Activated T-helper 17 cell treated with anti-CD3 and anti-CD28 coated beads, Interleukin-2, amount 50 U/mL, for 72 hours (primary cell): ENCODE results near the gene OGG1. TPM values are rescaled to one million over a fixed set of nuclear protein-coding genes. Genes with fewer than 3 reads are reported as not detected.

Experiments
- ATAC-seq: fragments of 150-1000 bp; cut with Tn5 transposase; replicated peaks from 2 replicates; pipeline ENCODE4 v1.10.0; 2021; ENCODE audit warnings: mild to moderate bottlenecking, moderate library complexity
- H3K27ac Mint-ChIP-seq: one replicate; pipeline ENCODE4 v1.8.0; 2022; ENCODE audit warnings: mixed read lengths
- H3K27me3 Mint-ChIP-seq: one replicate; pipeline ENCODE4 v1.8.0; 2022; ENCODE audit warnings: mixed read lengths
- H3K36me3 Mint-ChIP-seq: one replicate; pipeline ENCODE4 v1.8.0; 2022; ENCODE audit warnings: low read depth, mild to moderate bottlenecking, mixed read lengths
- H3K4me1 Mint-ChIP-seq: one replicate; pipeline ENCODE4 v1.8.0; 2022; ENCODE audit warnings: mixed read lengths
- H3K4me3 Mint-ChIP-seq: one replicate; pipeline ENCODE4 v1.8.0; 2022; ENCODE audit warnings: mild to moderate bottlenecking, mixed read lengths
- H3K9me3 Mint-ChIP-seq: one replicate; pipeline ENCODE4 v1.8.0; 2022; ENCODE audit warnings: mixed read lengths
- total RNA-seq, 2 donors: library from RNA; stranded (reverse); gene quantifications; one replicate each; pipeline ENCODE4 v1.2.3, GENCODE V29; 2022

The OGG1 gene
- total RNA-seq, 2 donors from 2014 or later = 37.4 to 52.3 TPM

DNA sequence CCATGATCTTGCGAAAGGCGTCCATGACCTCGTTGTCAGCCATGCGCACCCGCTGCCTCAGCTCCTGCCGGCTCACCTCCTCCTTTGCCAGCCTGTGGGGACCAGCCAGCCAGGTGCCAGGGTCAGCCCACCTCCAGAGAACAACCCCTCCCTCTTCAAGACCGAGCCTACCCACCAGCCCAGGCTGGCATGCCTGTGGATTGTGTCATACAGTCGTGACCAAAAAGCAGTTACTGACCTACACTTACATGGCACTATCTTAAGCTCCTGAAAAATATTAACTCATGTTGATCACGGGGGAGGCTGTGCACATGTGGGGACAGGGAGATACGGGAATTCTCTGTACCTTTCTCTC, 30.7 kb downstream of the OGG1 start:
- no peak for ATAC-seq

DNA sequence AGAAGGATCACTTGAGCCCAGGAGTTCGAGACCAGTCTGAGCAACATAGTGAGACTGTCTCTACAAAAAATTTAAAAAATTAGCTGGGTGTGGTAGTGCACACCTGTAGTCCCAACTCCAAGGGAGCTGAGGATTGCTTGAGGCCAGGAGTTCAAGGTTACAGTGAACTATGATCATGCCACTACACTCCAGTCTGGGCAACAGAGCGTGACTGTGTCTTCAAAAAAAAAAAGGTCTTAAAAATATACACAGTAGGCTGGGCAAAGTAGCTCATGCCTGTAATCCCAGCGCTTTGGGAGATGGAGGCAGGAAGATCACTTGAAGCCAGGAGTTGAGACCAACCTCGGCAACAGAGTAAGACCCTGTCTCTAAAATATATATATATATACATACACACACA, 31.2 kb downstream of the OGG1 start:
- H3K27me3 Mint-ChIP-seq = no peaks in the 10 kb centered on the region
- H3K36me3 Mint-ChIP-seq = peaks cover 73% of the 10 kb centered on the region
- no peak for ATAC-seq
- peak overlapping the region; percentile 94 for H3K27ac Mint-ChIP-seq
- peak overlapping the region; percentile 87 for H3K4me3 Mint-ChIP-seq
- peaks cover 3% of the 10 kb centered on the region for H3K9me3 Mint-ChIP-seq
- peaks cover 37% of the 10 kb centered on the region for H3K4me1 Mint-ChIP-seq

More for the DNA sequence above, 30.7 kb downstream of the OGG1 start:
- Mint-ChIP-seq H3K4me3 (peak overlapping the region; percentile 87), H3K27me3 (no peaks in the 10 kb centered on the region), H3K27ac (peak overlapping the region; percentile 94), H3K36me3 (peaks cover 68% of the 10 kb centered on the region), H3K9me3 (peaks cover 3% of the 10 kb centered on the region), H3K4me1 (peaks cover 38% of the 10 kb centered on the region)

DNA sequence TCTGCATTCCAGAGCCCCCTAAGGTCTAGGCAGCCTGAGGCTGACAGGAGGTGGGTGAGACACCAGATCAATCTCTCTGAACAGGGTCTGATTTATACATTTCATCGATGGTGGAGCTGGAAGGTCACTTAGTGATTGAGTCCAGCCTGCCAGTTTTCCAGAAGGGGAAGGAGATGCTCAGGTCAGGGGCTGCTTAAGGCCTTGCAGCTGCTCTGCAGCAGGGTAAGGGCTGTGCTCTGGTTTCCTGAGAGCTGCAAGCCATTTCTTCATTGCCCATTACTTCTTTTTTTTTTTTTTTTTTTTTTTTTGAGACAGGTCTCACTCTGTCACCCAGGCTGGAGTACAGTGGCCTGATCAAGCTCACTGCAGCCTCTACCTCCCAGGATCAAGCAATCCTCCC, 31.8 kb downstream of the OGG1 start:
- no peaks in the 10 kb centered on the region for H3K27me3 Mint-ChIP-seq
- peak overlapping the region; percentile 19 for H3K27ac Mint-ChIP-seq
- no peak for ATAC-seq
- peaks cover 32% of the 10 kb centered on the region for H3K4me1 Mint-ChIP-seq
- H3K4me3 Mint-ChIP-seq = peak overlapping the region; percentile 87
- peaks cover 79% of the 10 kb centered on the region for H3K36me3 Mint-ChIP-seq
- peaks cover 3% of the 10 kb centered on the region for H3K9me3 Mint-ChIP-seq

DNA sequence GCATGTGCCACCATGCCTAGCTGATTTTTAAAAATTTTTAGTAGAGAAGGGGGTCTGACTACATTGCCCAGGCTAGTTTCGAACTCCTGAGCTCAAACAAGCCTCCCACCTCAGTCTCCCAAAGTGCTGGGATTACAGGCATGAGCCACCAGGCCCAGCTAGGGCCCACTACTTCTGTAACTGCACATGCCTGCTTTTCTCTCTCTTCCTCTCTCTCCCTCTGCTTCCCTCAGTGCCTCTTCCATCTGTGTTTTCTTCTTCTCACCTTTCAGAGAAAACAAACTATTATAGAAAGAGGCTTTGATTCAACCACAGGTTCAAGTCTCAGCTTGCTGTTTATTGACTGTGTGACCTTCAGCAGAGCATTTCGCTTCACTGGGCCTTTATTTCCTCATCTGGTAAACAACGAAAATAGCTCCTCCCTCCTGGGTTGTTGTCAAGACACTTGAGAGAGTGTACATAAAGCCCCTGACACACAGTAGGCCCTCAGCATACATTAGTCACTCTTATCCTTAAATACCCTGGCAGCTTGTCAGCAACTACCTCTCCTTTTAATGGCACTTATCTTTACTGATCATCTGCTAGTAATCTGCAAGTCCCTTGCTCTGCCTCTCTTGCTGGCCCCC, 32.3 kb downstream of the OGG1 start:
- Mint-ChIP-seq H3K36me3 (peaks cover 85% of the 10 kb centered on the region), H3K4me3 (peak overlapping the region; percentile 33), H3K27ac (peak overlapping the region; percentile 36), H3K4me1 (peaks cover 28% of the 10 kb centered on the region), H3K27me3 (no peaks in the 10 kb centered on the region), H3K9me3 (peaks cover 3% of the 10 kb centered on the region)
- ATAC-seq = no peak

DNA sequence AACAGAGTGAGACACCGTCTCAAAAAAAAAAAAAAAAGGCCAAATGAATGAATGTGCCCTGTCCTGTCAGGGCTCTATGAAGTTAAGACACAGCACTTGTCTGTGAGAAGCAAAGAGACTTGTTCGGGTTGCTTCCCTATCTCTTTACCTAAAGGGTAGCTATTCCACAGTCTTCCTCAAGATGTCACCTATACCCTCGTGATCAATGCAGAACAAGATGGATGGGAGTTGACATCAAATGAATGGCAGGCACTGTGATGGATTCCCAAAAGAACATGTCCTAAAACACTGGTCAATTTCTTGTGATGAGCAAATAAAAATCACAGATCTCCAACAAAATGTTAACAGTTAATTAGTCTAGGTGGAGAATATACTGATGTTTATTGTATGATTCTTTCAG, 33.0 kb downstream of the OGG1 start:
- H3K27ac Mint-ChIP-seq = no peak overlapping the region
- H3K36me3 Mint-ChIP-seq = peaks cover 92% of the 10 kb centered on the region
- peaks cover under 1% of the 10 kb centered on the region for H3K9me3 Mint-ChIP-seq
- no peak overlapping the region for H3K4me3 Mint-ChIP-seq
- ATAC-seq = no peak
- no peaks in the 10 kb centered on the region for H3K27me3 Mint-ChIP-seq
- H3K4me1 Mint-ChIP-seq = peaks cover 27% of the 10 kb centered on the region

DNA sequence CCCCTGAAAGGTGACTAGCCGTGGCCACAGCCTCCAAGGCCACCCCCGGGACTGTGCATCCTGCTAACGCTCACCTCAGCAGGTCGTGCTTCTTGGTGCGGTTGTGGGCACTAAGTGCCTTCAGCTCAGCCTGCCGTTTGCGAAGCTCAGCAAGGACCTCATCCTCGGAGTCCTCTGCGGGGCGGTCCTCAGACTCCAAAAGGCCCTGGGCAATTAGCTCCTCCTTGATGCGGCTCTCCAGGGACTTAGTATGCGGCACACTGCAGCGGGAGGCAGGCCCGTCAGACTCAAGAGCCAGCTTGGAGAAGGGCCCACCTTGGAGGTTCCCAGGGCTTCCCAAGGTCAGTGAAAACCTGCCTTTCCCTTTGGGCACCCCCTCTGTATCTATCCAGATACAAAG, 34.2 kb downstream of the OGG1 start:
- H3K4me3 Mint-ChIP-seq = no peak overlapping the region
- H3K27me3 Mint-ChIP-seq = no peaks in the 10 kb centered on the region
- peaks cover 19% of the 10 kb centered on the region for H3K4me1 Mint-ChIP-seq
- H3K36me3 Mint-ChIP-seq = peaks cover 97% of the 10 kb centered on the region
- no peaks in the 10 kb centered on the region for H3K9me3 Mint-ChIP-seq
- no peak for ATAC-seq
- no peak overlapping the region for H3K27ac Mint-ChIP-seq

DNA sequence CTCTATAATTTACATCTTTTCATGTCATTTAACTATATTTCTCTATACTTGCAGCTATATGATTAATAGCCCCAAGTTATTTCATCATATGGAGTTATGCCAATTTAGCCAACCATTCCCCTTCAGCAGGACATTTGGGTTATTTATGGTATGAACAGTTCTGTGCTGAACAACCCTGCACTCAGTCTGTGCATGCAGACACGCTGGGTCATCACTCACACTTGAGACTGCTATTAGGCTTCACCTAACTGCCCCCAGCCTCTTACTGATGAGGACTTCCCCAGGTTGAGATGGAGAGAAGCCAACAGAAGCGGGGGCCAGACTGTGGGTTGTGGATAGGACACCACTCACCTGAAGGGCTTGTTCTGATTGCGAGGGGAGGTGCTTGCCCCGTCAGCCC, 35.2 kb downstream of the OGG1 start:
- ATAC-seq = no peak
- H3K36me3 Mint-ChIP-seq = peaks cover 97% of the 10 kb centered on the region
- peaks cover 25% of the 10 kb centered on the region for H3K4me1 Mint-ChIP-seq
- H3K27ac Mint-ChIP-seq = no peak overlapping the region
- no peak overlapping the region for H3K4me3 Mint-ChIP-seq
- H3K9me3 Mint-ChIP-seq = no peaks in the 10 kb centered on the region
- H3K27me3 Mint-ChIP-seq = no peaks in the 10 kb centered on the region

DNA sequence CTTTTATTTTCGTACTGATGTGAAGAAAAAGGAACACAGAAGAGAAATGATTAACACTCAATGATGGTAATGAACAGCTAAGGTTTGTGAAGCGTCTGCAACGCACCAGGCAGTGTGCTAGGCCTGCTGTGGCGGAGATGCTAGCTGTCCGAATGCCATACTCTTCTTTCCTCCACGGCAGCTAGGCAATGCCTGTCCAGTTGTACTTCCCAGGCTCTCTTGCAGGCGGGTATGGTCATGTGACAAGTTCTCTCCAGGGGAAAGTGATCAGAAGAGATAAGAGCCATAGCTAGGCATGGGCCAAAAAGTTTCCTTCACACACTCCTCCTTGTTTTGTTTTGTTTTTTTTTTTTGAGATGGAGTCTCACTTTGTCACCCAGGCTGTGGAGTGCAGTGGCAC, 35.9 kb downstream of the OGG1 start:
- H3K36me3 Mint-ChIP-seq = peaks cover 97% of the 10 kb centered on the region
- H3K4me1 Mint-ChIP-seq = peaks cover 27% of the 10 kb centered on the region
- no peak overlapping the region for H3K4me3 Mint-ChIP-seq
- ATAC-seq = no peak
- no peaks in the 10 kb centered on the region for H3K27me3 Mint-ChIP-seq
- H3K27ac Mint-ChIP-seq = no peak overlapping the region
- H3K9me3 Mint-ChIP-seq = no peaks in the 10 kb centered on the region

DNA sequence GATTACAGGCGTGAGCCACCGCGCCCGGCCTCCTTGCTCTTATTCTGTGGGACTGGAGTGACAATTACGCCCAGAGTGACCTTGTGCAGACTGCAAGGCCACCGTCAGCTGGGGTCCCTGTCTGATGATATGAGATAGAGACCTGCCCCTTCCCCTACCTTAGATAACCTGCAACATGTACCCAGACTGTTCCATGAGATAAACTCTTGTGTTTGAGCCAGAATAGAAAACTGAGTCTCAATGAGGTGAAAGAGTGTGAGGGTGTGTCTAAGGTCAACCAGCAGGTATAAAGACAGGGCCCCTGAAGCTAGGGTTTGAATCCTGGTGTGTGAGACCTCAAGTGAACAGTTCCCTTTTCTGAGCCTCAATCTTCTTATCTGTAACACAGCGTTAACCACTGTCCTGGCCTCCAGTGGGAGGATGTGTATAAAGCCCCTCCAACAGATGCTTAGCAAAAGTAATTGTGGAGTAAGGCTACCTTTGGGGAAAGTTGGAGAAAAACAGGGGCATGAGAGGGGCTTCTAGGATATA, 36.5 kb downstream of the OGG1 start:
- no peak for ATAC-seq
- Mint-ChIP-seq H3K36me3 (peaks cover 97% of the 10 kb centered on the region), H3K27me3 (no peaks in the 10 kb centered on the region), H3K4me3 (no peak overlapping the region), H3K4me1 (peaks cover 28% of the 10 kb centered on the region), H3K27ac (peak overlapping the region; percentile 54), H3K9me3 (no peaks in the 10 kb centered on the region)

DNA sequence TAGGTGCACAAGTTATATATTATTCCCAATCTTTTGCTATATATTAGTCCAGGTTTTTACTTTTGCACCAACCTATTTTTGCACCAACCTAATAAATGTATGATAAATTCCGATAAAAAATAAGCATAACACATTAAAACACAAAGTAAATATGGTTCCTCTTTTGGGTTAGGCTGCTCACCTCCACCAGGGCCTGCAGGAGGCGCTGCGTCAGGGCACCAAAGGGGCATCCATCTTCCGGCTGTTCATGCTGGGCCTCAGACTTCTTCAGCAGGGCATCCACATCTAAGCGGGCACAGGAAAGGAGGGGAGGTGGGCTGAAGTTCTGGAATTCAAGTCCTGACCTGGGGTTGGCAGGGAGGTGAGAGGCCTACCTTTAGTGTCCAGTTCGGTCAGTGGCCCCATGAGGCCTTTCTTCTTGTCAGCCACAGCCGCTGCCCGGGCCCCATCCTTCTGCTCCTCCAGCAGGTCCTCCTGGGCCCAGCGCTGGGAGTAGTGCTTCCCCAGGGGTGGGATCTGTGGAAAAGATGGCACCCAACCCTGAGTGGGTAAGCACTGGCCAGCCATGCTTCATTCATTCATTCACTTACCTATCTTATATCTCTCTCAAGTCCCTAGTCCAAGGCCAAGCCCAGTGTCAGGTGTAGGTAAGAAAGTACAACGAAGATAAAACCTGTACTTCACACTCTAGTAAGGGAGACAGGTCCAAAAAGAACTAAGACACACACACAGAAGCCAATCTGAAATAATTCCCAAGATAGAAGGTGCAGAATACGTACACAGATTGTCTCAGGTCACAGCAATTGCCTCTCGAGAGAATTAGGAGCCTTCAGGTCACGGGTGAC, 37.3 kb downstream of the OGG1 start:
- no peaks in the 10 kb centered on the region for H3K9me3 Mint-ChIP-seq
- H3K4me3 Mint-ChIP-seq = peak overlapping the region; percentile 62
- no peak for ATAC-seq
- H3K27me3 Mint-ChIP-seq = no peaks in the 10 kb centered on the region
- H3K4me1 Mint-ChIP-seq = peaks cover 32% of the 10 kb centered on the region
- peaks cover 97% of the 10 kb centered on the region for H3K36me3 Mint-ChIP-seq
- peak overlapping the region; percentile 77 for H3K27ac Mint-ChIP-seq

DNA sequence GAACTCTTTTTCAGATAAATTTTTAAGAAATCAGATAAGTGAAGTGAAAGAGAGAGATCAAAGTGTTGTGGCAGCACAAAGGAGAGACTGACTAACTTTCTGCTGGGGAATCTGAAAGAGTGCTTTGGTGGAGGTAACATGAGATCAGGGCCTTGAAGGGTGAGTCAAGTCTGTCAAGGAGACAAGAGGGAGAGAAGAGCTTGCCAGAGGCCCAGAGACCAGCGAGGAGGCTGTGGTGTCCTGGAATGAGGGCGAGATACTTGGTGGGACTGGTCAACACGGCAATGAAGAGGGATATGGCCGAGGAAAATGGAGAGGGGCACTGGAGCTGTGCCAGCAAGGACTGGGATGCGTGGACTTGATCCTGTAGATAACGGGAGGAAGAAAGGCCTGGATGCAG, 38.0 kb downstream of the OGG1 start:
- H3K27me3 Mint-ChIP-seq = no peaks in the 10 kb centered on the region
- peaks cover 32% of the 10 kb centered on the region for H3K4me1 Mint-ChIP-seq
- no peaks in the 10 kb centered on the region for H3K9me3 Mint-ChIP-seq
- H3K27ac Mint-ChIP-seq = peak overlapping the region; percentile 77
- peaks cover 97% of the 10 kb centered on the region for H3K36me3 Mint-ChIP-seq
- peak overlapping the region; percentile 62 for H3K4me3 Mint-ChIP-seq
- ATAC-seq = peak; percentile 53

DNA sequence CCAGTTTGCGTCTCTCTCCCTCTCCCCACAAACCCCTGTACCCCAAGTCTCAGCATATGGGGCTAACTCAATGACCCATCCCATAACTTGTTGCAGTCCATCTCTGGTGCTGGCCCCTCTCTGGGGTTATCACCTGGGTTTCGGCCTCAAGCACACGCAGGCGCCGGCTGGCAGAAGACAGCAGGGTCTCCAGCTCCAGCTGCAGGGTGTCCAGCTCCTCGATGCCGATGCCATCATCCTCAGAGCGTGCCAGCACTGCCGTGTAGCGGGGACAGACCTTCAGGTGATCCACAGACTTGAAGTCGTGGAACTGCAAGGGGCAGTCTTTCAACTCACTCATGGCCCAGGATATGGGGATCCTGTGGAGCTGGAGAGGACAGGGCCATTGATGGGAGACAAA, 41.4 kb downstream of the OGG1 start:
- H3K4me3 Mint-ChIP-seq = peak overlapping the region; percentile 94
- peaks cover 97% of the 10 kb centered on the region for H3K36me3 Mint-ChIP-seq
- H3K27me3 Mint-ChIP-seq = no peaks in the 10 kb centered on the region

DNA sequence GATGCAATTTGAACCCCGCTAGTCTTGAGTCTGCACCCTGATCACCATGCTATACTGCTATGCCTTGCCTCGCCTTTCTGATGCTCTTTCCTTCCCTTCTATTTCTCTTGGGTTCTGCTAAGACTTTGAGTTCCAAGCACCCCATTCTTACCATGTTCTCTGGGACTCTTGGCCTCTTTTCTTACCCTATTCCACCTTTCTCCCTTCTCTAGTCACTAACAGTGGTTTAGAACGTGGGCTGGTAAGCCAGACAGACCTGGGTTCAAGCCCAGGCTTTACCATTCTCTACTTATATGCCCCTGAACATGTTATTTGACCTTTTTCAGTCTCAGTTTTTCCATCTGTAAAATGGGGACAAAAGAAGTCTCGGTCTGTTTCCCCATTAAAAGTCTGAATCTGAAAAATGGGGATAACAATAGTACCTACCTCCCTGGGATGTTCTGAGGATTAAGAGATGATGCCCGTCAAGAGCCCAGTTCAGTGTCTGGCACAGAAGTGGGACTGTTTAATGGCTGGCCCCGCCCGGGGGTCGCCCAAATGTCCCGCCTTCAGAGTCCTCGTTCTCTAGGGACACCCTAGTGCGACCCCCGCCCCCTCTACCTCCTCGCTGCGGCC, 42.1 kb downstream of the OGG1 start:
- Mint-ChIP-seq H3K4me1 (peaks cover 43% of the 10 kb centered on the region), H3K27me3 (no peaks in the 10 kb centered on the region), H3K27ac (peak overlapping the region; percentile 98), H3K4me3 (peak overlapping the region; percentile 94), H3K9me3 (no peaks in the 10 kb centered on the region), H3K36me3 (peaks cover 97% of the 10 kb centered on the region)
- ATAC-seq = no peak

More for the DNA sequence above, 41.4 kb downstream of the OGG1 start:
- ATAC-seq = no peak
- Mint-ChIP-seq H3K9me3 (no peaks in the 10 kb centered on the region), H3K27ac (peak overlapping the region; percentile 70), H3K4me1 (peaks cover 43% of the 10 kb centered on the region)

DNA sequence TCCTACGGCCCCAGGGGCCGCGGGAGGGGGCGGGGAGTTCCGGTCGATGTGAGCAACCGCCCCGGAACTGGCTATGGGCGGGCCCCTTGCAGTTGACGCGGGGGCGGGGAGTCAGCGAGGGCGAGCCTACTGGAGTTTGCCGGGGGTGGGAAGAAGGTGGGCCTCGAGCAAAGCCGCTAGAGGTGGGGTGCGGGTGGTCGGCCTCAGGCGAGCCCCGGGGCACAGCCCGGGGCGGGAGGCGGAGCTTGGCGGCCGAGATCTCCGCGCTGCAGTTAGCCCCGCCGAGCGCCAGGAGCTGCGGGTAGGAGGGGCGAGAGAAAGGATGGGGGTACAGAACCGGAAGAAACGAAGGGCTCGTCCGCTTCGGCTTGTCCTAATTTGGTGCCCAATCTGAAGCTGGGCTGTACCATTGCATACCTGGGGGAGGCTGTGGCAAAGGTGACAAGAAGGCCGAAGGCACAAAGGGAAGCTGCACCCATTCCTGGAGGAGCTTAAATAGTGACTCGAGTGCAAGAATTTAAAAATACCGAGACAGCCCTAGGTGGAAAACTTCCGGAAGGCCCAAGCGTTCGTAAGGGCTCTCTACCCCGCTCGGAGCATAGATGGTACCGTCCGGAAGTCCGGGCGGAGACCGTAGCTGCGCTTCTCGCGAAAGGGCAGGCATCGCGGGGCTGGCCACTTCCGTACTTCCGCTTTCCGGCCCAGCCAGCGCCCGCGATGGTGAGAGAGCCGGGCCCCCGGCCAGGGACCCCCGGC, 42.8 kb downstream of the OGG1 start, which contains the start of the genes ARPC4 and TADA3:
ARPC4 (plus strand) TSS at position 678 of the 756 bp plus-strand sequence; CDS start at position 718, 40 bp downstream.
TADA3 (minus strand) TSS at position 69 of the 756 bp plus-strand sequence. CDS start 1,007 bp downstream, outside the sequence.
- peak within 1 kb of the TSS; percentile 98 for H3K27ac Mint-ChIP-seq
- no peaks in the 10 kb centered on the region for H3K9me3 Mint-ChIP-seq
- H3K4me1 Mint-ChIP-seq = peaks cover 40% of the 10 kb centered on the region
- peaks cover 97% of the 10 kb centered on the region for H3K36me3 Mint-ChIP-seq
- no peaks in the 10 kb centered on the region for H3K27me3 Mint-ChIP-seq
- ATAC-seq = peak; percentile 84
- peak within 1 kb of the TSS; percentile 94 for H3K4me3 Mint-ChIP-seq
